Fibroblast of the aortic adventitia (primary cell): Measurements from ENCODE around the gene PRR5. TPM values are rescaled to one million over a fixed set of nuclear protein-coding genes. Genes with fewer than 3 reads are reported as not detected.
"Not testable (repeated sequence)": the region's sequence is repeated elsewhere in the genome, so short reads cannot be mapped to it uniquely, and the experiment has no call there.

Experiments
- DNase-seq: peaks from one replicate; pipeline ENCODE4 v3.0.0-alpha.2; 2010; ENCODE audit warnings: low read depth
- H3K4me3 ChIP-seq: 2 replicates; pipeline ENCODE4 v1.5.1; 2011; ENCODE audit warnings: low read depth, mild to moderate bottlenecking, control low read depth, low read length, moderate library complexity
- total RNA-seq: library from RNA; depleted of rRNA; stranded (reverse); fragments of >200 nt; gene quantifications from 2 replicates; pipeline ENCODE4 v1.2.3, GENCODE V29; 2012; ENCODE audit warnings: low replicate concordance
- TF ChIP-seq, protein P1 (sequence below): IDR thresholded peaks from 2 replicates; pipeline ENCODE4 v1.5.1; 2011; ENCODE audit warnings: mild to moderate bottlenecking, low read length, control low read depth, inconsistent platforms; ENCODE audit not compliant: insufficient read depth

Gene PRR5
- total RNA-seq, 1 donor: 1.8 TPM

- TF ChIP-seq, protein P1, sequence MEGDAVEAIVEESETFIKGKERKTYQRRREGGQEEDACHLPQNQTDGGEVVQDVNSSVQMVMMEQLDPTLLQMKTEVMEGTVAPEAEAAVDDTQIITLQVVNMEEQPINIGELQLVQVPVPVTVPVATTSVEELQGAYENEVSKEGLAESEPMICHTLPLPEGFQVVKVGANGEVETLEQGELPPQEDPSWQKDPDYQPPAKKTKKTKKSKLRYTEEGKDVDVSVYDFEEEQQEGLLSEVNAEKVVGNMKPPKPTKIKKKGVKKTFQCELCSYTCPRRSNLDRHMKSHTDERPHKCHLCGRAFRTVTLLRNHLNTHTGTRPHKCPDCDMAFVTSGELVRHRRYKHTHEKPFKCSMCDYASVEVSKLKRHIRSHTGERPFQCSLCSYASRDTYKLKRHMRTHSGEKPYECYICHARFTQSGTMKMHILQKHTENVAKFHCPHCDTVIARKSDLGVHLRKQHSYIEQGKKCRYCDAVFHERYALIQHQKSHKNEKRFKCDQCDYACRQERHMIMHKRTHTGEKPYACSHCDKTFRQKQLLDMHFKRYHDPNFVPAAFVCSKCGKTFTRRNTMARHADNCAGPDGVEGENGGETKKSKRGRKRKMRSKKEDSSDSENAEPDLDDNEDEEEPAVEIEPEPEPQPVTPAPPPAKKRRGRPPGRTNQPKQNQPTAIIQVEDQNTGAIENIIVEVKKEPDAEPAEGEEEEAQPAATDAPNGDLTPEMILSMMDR: no peak
- H3K4me3 ChIP-seq: no peak overlapping the region
- DNase-seq: no peak
Observed at GRCh38 chr22:44743804-44744211, 41.8 kb downstream of the PRR5 start.

- no peak for DNase-seq
- no peak overlapping the region for H3K4me3 ChIP-seq
- TF ChIP-seq, protein P1: no peak
Observed at GRCh38 chr22:44745853-44746789, 44.1 kb downstream of the PRR5 start.

DNA sequence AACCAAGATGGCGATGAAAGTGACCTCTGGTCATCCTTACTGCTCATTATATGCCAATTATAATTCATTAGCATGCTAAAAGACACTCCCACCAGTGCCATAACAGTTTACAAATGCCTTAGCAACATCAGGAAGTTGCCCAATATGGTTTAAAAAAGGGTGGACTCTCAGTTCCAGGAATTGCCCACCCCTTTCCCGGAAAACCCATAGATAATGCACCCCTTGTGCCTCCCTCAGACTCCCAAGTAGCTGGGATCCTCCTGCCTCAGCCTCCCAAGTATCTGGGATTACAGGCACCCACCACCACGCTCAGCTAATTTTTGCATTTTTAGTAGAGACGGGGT, 45.8 kb downstream of the PRR5 start:
- DNase-seq, H3K4me3 ChIP-seq: not testable (repeated sequence)

DNA sequence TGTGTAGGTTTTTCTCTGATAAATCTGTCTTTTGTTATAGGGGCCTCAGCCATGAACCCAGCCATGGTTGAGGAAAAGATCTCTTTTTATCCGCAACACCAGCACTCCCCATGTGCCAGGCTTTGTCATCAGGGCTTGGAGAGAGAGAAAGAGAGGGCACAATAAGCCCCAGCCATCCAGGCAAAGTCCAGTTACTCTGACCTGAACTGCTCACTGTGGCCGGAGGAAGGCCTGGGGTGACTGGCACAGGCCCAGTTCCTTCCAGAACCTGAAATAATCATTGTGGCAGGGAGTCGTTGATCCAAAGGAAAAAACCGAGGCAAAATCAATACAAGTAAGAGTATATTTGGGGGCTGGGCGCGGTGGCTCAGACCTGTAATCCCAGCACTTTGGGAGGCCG, 46.5 kb downstream of the PRR5 start:
- no peak overlapping the region for H3K4me3 ChIP-seq
- DNase-seq: no peak
- TF ChIP-seq, protein P1: no peak

DNA sequence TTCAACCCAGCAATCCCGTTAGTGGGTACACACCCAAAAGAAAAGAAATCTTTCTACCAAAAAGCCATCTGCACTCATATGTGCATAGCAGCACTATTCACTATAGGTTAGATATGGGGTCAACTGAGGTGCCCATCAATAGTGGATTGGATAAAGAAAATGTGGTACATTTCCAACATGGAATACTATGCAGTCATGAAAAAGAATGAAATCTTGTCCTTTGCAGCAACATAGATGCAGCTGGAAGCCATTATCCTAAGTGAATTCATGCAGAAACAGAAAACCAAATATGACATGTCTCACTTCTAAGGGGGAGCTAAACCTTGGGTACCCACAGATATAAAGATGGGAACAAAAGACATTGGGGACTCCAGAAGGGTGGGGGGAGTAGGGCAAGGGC, 48.5 kb downstream of the PRR5 start:
- no peak overlapping the region for H3K4me3 ChIP-seq
- TF ChIP-seq, protein P1: no peak
- no peak for DNase-seq

DNA sequence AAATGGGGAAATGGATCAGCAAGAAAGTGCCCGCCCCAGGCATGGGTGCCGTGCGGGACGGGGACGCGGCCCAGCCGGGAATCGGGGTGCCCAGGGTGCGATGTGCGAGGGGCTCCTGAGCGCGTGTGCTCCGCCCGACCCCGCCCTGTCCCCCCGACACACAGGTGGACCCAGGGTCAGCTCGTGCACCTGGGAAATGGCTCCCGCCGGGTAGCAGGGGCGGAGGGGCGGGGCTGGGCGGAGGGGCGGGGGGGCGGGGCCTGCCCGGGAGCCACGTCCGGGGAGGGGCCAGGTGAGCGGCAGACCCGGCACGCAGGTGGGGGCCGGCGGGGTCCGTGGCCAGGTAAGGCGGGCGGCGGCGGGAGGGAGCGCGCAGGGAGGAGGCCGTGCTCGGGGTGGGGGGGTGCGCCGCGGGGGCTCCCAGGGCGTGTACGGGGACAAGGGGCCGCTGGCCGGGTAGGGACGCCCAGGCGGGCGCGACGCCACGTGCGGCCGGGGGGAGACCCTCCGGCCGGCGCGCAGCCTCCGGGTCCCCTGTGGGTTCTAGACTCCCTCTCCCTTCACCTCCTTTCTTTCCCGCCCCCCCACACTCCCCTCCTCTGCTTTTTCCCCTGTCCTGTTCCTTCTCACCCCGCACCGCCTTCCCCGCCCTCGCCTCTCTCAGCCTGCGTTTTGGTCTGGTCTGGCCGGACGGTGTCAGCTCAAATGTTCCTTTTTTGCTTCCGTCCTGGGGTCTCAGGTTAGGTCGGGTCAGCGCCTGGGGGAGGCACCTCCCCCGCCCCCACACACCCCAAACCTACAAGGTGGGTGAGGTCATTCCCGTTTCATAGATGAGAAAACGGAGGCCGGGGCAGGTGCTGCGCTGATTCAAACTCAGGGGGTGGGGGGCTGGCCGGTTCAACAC, 50.5 kb downstream of the PRR5 start, which contains the start of gene ARHGAP8:
ARHGAP8 (plus strand) TSS at position 291 of the 904 bp plus-strand sequence. CDS start 33,953 bp downstream, outside the sequence.
- TF ChIP-seq, protein P1: no peak
- DNase-seq: no peak
- H3K4me3 ChIP-seq: no peak within 1 kb of the TSS
